ENCODE results near the gene SORD.
"Not testable (repeated sequence)": the region's sequence is repeated elsewhere in the genome, so short reads cannot be mapped to it uniquely, and the experiment has no call there.

SORD gene

GRCh38 chr15:45073602-45074001 lies 50.6 kb downstream of the SORD start:
- not testable (repeated sequence) for H3K4me1 Mint-ChIP-seq, H3K27ac Mint-ChIP-seq, H3K4me3 Mint-ChIP-seq, ATAC-seq, H3K9me3 Mint-ChIP-seq, H3K27me3 Mint-ChIP-seq
- H3K36me3 Mint-ChIP-seq = peaks cover 11% of the 10 kb centered on the region

GRCh38 chr15:45075440-45076320 lies 52.7 kb downstream of the SORD start:
- ATAC-seq, H3K4me1 Mint-ChIP-seq, H3K9me3 Mint-ChIP-seq, H3K27me3 Mint-ChIP-seq, H3K4me3 Mint-ChIP-seq, H3K27ac Mint-ChIP-seq, H3K36me3 Mint-ChIP-seq: not testable (repeated sequence)

GRCh38 chr15:45077391-45077790 lies 54.4 kb downstream of the SORD start:
- H3K4me3 Mint-ChIP-seq, H3K27me3 Mint-ChIP-seq, ATAC-seq, H3K36me3 Mint-ChIP-seq, H3K9me3 Mint-ChIP-seq, H3K4me1 Mint-ChIP-seq, H3K27ac Mint-ChIP-seq: not testable (repeated sequence)

- H3K36me3 Mint-ChIP-seq, H3K9me3 Mint-ChIP-seq, H3K4me1 Mint-ChIP-seq, H3K27ac Mint-ChIP-seq, H3K4me3 Mint-ChIP-seq, ATAC-seq: not testable (repeated sequence)
- peaks cover 12% of the 10 kb centered on the region for H3K27me3 Mint-ChIP-seq
Observed at GRCh38 chr15:45079201-45079600, 56.2 kb downstream of the SORD start.

GRCh38 chr15:45079628-45080246 lies 56.7 kb downstream of the SORD start:
- not testable (repeated sequence) for H3K4me1 Mint-ChIP-seq, ATAC-seq, H3K36me3 Mint-ChIP-seq, H3K4me3 Mint-ChIP-seq, H3K9me3 Mint-ChIP-seq, H3K27ac Mint-ChIP-seq
- peaks cover 12% of the 10 kb centered on the region for H3K27me3 Mint-ChIP-seq

- not testable (repeated sequence) for H3K4me3 Mint-ChIP-seq, H3K27ac Mint-ChIP-seq, H3K4me1 Mint-ChIP-seq, H3K9me3 Mint-ChIP-seq, H3K36me3 Mint-ChIP-seq, ATAC-seq
- peaks cover 12% of the 10 kb centered on the region for H3K27me3 Mint-ChIP-seq
Observed at GRCh38 chr15:45080593-45080992, 57.6 kb downstream of the SORD start.

- H3K27me3 Mint-ChIP-seq = peaks cover 20% of the 10 kb centered on the region
- H3K9me3 Mint-ChIP-seq, H3K4me3 Mint-ChIP-seq, ATAC-seq, H3K36me3 Mint-ChIP-seq, H3K27ac Mint-ChIP-seq, H3K4me1 Mint-ChIP-seq: not testable (repeated sequence)
Observed at GRCh38 chr15:45082412-45082811, 59.4 kb downstream of the SORD start.

- no peaks in the 10 kb centered on the region for H3K36me3 Mint-ChIP-seq
- ATAC-seq = no peak
- H3K4me3 Mint-ChIP-seq = no peak overlapping the region
- no peaks in the 10 kb centered on the region for H3K9me3 Mint-ChIP-seq
- H3K27ac Mint-ChIP-seq = no peak overlapping the region
- H3K27me3 Mint-ChIP-seq = peaks cover 20% of the 10 kb centered on the region
- H3K4me1 Mint-ChIP-seq = no peaks in the 10 kb centered on the region
Observed at GRCh38 chr15:45083223-45083622, 60.2 kb downstream of the SORD start.

- Mint-ChIP-seq H3K27me3 (peaks cover 20% of the 10 kb centered on the region), H3K4me1 (no peaks in the 10 kb centered on the region), H3K27ac (no peak overlapping the region), H3K4me3 (no peak overlapping the region), H3K36me3 (no peaks in the 10 kb centered on the region), H3K9me3 (no peaks in the 10 kb centered on the region)
- ATAC-seq = no peak
Observed at GRCh38 chr15:45084163-45084562, 61.2 kb downstream of the SORD start.

- Mint-ChIP-seq H3K4me1 (no peaks in the 10 kb centered on the region), H3K36me3 (no peaks in the 10 kb centered on the region), H3K27ac (no peak overlapping the region), H3K9me3 (no peaks in the 10 kb centered on the region), H3K27me3 (peaks cover 41% of the 10 kb centered on the region), H3K4me3 (no peak overlapping the region)
- no peak for ATAC-seq
Observed at GRCh38 chr15:45087513-45087912, 64.5 kb downstream of the SORD start.

- Mint-ChIP-seq H3K4me1 (no peaks in the 10 kb centered on the region), H3K4me3 (no peak overlapping the region), H3K9me3 (peaks cover 3% of the 10 kb centered on the region), H3K27ac (no peak overlapping the region), H3K27me3 (peaks cover 42% of the 10 kb centered on the region), H3K36me3 (no peaks in the 10 kb centered on the region)
- ATAC-seq = no peak
Observed at GRCh38 chr15:45088801-45089711, 66.1 kb downstream of the SORD start.

- Mint-ChIP-seq H3K4me1 (no peaks in the 10 kb centered on the region), H3K27me3 (peaks cover 41% of the 10 kb centered on the region), H3K9me3 (peaks cover 3% of the 10 kb centered on the region), H3K4me3 (no peak overlapping the region), H3K27ac (no peak overlapping the region), H3K36me3 (no peaks in the 10 kb centered on the region)
- ATAC-seq = no peak
Observed at GRCh38 chr15:45089712-45090373, 66.8 kb downstream of the SORD start.

- no peaks in the 10 kb centered on the region for H3K4me1 Mint-ChIP-seq
- H3K4me3 Mint-ChIP-seq = no peak overlapping the region
- H3K36me3 Mint-ChIP-seq = no peaks in the 10 kb centered on the region
- H3K27ac Mint-ChIP-seq = no peak overlapping the region
- peaks cover 41% of the 10 kb centered on the region for H3K27me3 Mint-ChIP-seq
- H3K9me3 Mint-ChIP-seq = peaks cover 3% of the 10 kb centered on the region
- no peak for ATAC-seq
Observed at GRCh38 chr15:45091161-45091560, 68.2 kb downstream of the SORD start.

GRCh38 chr15:45091576-45091975 lies 68.6 kb downstream of the SORD start:
- Mint-ChIP-seq H3K9me3 (peaks cover 3% of the 10 kb centered on the region), H3K4me3 (no peak overlapping the region), H3K4me1 (no peaks in the 10 kb centered on the region), H3K27ac (no peak overlapping the region), H3K27me3 (peaks cover 41% of the 10 kb centered on the region), H3K36me3 (no peaks in the 10 kb centered on the region)
- no peak for ATAC-seq

- Mint-ChIP-seq H3K9me3 (peaks cover 3% of the 10 kb centered on the region), H3K27me3 (peaks cover 33% of the 10 kb centered on the region), H3K36me3 (no peaks in the 10 kb centered on the region), H3K27ac (no peak overlapping the region), H3K4me3 (no peak overlapping the region), H3K4me1 (no peaks in the 10 kb centered on the region)
- ATAC-seq = no peak
Observed at GRCh38 chr15:45093013-45093412, 70.0 kb downstream of the SORD start.
